ENCODE results near the gene LRP10.

DNA sequence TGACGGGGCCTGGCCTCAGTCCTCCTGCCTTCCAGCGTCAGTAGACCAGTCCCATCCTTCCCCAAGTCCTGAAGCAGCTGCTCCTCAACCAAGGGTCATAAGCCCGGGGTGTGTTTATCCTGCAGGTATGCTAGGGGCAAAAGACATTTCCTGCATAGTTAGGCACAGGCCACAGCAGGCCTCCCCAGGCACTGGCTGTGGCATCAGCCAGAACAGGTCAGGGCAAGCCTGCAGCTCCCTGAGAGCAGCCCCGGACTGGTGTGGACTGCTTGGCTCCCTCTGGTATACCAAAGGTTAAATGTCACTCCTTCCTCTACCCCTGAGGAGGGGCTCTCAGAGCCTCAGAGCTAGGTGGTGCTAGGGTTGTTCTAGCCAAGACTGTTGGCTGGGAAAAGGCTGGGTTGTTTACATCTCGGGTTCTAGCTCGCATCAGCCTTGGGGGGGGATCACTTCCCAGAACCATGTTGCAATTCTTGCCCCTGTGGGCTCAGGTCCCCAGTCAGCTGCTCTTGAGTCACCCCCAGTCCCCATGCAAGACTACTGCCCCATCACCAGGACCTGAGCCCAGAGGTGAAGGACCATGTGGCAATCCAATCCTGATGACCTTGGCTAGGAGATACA is 32.3 kb upstream of the LRP10 start:
- TF ChIP-seq, protein P1, sequence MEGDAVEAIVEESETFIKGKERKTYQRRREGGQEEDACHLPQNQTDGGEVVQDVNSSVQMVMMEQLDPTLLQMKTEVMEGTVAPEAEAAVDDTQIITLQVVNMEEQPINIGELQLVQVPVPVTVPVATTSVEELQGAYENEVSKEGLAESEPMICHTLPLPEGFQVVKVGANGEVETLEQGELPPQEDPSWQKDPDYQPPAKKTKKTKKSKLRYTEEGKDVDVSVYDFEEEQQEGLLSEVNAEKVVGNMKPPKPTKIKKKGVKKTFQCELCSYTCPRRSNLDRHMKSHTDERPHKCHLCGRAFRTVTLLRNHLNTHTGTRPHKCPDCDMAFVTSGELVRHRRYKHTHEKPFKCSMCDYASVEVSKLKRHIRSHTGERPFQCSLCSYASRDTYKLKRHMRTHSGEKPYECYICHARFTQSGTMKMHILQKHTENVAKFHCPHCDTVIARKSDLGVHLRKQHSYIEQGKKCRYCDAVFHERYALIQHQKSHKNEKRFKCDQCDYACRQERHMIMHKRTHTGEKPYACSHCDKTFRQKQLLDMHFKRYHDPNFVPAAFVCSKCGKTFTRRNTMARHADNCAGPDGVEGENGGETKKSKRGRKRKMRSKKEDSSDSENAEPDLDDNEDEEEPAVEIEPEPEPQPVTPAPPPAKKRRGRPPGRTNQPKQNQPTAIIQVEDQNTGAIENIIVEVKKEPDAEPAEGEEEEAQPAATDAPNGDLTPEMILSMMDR (IDR thresholded peaks at IDR 0.05; ENCODE audit: insufficient read depth, low read length, poor library complexity, severe bottlenecking): no peak
- no peak for TF ChIP-seq EZH2phosphoT487 (conservative IDR thresholded peaks at IDR 0.05; ENCODE audit: low read length)
